ENCODE measurements around the gene PCDHGA12.

Gene PCDHGA12

DNA sequence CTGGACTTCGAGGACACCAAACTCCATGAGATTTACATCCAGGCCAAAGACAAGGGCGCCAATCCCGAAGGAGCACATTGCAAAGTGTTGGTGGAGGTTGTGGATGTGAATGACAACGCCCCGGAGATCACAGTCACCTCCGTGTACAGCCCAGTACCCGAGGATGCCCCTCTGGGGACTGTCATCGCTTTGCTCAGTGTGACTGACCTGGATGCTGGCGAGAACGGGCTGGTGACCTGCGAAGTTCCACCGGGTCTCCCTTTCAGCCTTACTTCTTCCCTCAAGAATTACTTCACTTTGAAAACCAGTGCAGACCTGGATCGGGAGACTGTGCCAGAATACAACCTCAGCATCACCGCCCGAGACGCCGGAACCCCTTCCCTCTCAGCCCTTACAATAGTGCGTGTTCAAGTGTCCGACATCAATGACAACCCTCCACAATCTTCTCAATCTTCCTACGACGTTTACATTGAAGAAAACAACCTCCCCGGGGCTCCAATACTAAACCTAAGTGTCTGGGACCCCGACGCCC, 46.8 kb downstream of the PCDHGA12 start:
- TF ChIP-seq, protein P1, sequence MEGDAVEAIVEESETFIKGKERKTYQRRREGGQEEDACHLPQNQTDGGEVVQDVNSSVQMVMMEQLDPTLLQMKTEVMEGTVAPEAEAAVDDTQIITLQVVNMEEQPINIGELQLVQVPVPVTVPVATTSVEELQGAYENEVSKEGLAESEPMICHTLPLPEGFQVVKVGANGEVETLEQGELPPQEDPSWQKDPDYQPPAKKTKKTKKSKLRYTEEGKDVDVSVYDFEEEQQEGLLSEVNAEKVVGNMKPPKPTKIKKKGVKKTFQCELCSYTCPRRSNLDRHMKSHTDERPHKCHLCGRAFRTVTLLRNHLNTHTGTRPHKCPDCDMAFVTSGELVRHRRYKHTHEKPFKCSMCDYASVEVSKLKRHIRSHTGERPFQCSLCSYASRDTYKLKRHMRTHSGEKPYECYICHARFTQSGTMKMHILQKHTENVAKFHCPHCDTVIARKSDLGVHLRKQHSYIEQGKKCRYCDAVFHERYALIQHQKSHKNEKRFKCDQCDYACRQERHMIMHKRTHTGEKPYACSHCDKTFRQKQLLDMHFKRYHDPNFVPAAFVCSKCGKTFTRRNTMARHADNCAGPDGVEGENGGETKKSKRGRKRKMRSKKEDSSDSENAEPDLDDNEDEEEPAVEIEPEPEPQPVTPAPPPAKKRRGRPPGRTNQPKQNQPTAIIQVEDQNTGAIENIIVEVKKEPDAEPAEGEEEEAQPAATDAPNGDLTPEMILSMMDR (IDR thresholded peaks at IDR 0.05; ENCODE audit: low read depth, low read length, missing control alignments), result no peak
- peak overlapping the region; percentile 74 for H3K4me3 ChIP-seq (ENCODE audit: low read depth, low read length)
- no peak for DNase-seq (ENCODE audit: low read depth)

DNA sequence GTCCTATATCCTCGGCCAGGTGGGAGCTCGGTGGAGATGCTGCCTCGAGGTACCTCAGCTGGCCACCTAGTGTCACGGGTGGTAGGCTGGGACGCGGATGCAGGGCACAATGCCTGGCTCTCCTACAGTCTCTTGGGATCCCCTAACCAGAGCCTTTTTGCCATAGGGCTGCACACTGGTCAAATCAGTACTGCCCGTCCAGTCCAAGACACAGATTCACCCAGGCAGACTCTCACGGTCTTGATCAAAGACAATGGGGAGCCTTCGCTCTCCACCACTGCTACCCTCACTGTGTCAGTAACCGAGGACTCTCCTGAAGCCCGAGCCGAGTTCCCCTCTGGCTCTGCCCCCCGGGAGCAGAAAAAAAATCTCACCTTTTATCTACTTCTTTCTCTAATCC, 47.5 kb downstream of the PCDHGA12 start:
- no peak for DNase-seq (ENCODE audit: low read depth)
- TF ChIP-seq, protein P1 (IDR thresholded peaks at IDR 0.05; ENCODE audit: low read depth, low read length, missing control alignments), result no peak
- no peak overlapping the region; the same call in 1 of the 2 replicates for H3K4me3 ChIP-seq (ENCODE audit: low read depth, low read length)

DNA sequence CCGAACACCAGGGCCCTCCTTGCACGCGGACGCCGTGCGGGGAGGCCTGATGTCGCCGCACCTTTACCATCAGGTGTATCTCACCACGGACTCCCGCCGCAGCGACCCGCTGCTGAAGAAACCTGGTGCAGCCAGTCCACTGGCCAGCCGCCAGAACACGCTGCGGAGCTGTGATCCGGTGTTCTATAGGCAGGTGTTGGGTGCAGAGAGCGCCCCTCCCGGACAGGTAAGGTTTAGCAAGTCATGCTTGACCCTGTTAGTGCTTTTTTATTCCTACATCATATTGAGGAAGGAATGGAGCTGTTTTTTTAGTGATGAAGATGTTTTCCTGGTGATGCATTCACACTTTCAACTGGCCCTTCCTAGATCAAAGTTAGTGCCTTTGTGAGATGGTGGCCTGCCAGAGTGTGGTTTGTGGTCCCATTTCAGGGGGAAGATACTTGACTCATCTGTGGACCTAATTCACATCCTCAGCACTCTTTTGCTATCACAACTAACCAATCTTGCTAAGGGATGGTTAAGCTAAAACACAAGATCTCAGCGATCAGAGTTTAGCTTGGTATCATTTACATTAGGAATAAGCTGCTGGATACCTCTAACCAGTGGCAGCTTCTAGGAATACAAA, 48.1 kb downstream of the PCDHGA12 start:
- no peak for DNase-seq (ENCODE audit: low read depth)
- H3K4me3 ChIP-seq (ENCODE audit: low read depth, low read length), result peak overlapping the region; percentile 8
- TF ChIP-seq, protein P1 (IDR thresholded peaks at IDR 0.05; ENCODE audit: low read depth, low read length, missing control alignments), result peak; percentile 56

DNA sequence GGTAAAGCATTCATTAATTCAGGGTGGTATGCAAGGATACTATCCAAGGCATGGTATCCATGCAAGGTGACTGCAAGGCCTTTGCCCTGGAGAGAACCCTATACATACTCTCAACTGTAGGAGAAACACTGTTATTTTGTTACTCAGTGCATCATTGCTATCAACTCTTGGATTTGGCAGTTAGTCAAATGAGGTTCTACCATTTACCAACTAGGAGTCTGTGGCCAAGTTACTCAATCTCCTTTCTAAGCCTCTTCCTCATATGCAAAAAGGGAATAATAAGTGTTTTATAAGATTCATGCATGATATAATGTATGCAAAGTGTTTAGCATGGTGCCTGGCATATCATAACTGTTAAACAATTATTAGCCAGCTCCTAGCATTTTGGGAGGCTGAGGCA, 49.5 kb downstream of the PCDHGA12 start:
- no peak for DNase-seq (ENCODE audit: low read depth)
- H3K4me3 ChIP-seq (ENCODE audit: low read depth, low read length), result no peak overlapping the region
- TF ChIP-seq, protein P1 (IDR thresholded peaks at IDR 0.05; ENCODE audit: low read depth, low read length, missing control alignments), result no peak
